Hepatocyte (in vitro differentiated cells): ENCODE data around the gene SGCA.

Experiments used
- EZH2 ChIP-seq: fragments of 200-600 bp; sonication (generic); IDR thresholded peaks from 2 replicates; pipeline ENCODE4 v1.6.1; 2016; ENCODE audit warnings: antibody characterized with exemption, mild to moderate bottlenecking, borderline replicate concordance
- EZH2phosphoT487 ChIP-seq: fragments of 200-600 bp; sonication (generic); IDR thresholded peaks from one replicate; pipeline ENCODE4 v1.6.1; 2018; ENCODE audit warnings: antibody characterized with exemption, mild to moderate bottlenecking, low read depth, moderate library complexity; ENCODE audit not compliant: unreplicated experiment, severe bottlenecking
- TF ChIP-seq, protein P1 (sequence below): fragments of 200-600 bp; sonication (generic); IDR thresholded peaks from 2 replicates; pipeline ENCODE4 v1.5.1; 2016; ENCODE audit warnings: antibody characterized with exemption, mild to moderate bottlenecking; ENCODE audit not compliant: poor library complexity

DNA sequence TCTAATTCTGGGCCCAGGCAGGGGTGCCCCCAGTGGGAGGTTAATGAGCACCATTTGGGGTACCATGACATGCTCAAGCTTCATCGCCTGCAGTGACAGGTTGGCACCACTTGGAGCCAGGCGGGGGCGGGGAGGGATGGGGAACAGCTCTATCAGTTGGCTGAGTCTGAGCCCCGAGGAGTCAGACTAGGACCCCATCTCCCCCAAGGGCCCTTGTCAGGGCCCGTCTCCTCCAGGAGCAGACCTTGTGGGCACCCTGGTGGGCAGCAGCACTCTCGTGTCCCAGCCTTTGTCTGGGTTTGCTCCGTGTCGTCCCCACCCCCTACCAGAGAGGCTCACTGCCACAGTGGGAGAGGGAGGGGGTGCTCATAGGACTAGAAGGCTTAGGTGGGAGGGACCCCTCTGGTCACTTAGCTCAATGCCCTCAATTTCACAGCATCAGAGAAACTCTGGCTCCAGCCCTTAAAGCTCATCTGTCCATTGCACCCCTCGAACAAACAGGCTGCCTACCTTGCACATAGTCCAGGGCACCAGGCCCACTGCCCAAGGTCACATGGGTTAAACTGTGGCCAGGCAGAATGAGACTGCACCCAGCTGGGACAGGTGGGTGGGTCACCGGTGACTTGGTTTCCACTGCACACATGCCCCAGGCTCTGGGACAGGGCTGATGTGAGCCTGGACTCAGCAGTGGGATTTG is 19.4 kb upstream of the SGCA start:
- TF ChIP-seq, protein P1, sequence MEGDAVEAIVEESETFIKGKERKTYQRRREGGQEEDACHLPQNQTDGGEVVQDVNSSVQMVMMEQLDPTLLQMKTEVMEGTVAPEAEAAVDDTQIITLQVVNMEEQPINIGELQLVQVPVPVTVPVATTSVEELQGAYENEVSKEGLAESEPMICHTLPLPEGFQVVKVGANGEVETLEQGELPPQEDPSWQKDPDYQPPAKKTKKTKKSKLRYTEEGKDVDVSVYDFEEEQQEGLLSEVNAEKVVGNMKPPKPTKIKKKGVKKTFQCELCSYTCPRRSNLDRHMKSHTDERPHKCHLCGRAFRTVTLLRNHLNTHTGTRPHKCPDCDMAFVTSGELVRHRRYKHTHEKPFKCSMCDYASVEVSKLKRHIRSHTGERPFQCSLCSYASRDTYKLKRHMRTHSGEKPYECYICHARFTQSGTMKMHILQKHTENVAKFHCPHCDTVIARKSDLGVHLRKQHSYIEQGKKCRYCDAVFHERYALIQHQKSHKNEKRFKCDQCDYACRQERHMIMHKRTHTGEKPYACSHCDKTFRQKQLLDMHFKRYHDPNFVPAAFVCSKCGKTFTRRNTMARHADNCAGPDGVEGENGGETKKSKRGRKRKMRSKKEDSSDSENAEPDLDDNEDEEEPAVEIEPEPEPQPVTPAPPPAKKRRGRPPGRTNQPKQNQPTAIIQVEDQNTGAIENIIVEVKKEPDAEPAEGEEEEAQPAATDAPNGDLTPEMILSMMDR: no peak
- TF ChIP-seq EZH2phosphoT487 (no peak), EZH2 (no peak)
